H1 (cell line): ENCODE data around the gene PLA2G4A. TPM values are rescaled to one million over a fixed set of nuclear protein-coding genes. Genes with fewer than 3 reads are reported as not detected.

Experiments
- EGR1 ChIP-seq: IDR thresholded peaks from 2 replicates; pipeline ENCODE4 v1.6.1; 2011; ENCODE audit warnings: low read depth, low read length, borderline replicate concordance
- NANOG ChIP-seq: IDR thresholded peaks from 2 replicates; pipeline ENCODE4 v1.6.1; 2011; ENCODE audit warnings: low read length, low read depth, mild to moderate bottlenecking, inconsistent platforms; ENCODE audit not compliant: insufficient read depth, poor library complexity, severe bottlenecking
- NRF1 ChIP-seq: IDR thresholded peaks from 2 replicates; pipeline ENCODE4 v1.6.1; 2011; ENCODE audit warnings: mild to moderate bottlenecking, low read depth, low read length, improper control_type of control experiment
- RXRA ChIP-seq: IDR thresholded peaks from 2 replicates; pipeline ENCODE4 v1.6.1; 2011; ENCODE audit warnings: low read depth, mild to moderate bottlenecking, low read length, moderate library complexity; ENCODE audit not compliant: insufficient read depth
- SP4 ChIP-seq: IDR thresholded peaks from 2 replicates; pipeline ENCODE4 v1.6.1; 2012; ENCODE audit warnings: low read length, inconsistent platforms
- SUZ12 ChIP-seq: fragments of 200-600 bp; sonication (generic); IDR thresholded peaks from 2 replicates; pipeline ENCODE4 v1.6.1; 2012; ENCODE audit warnings: mild to moderate bottlenecking, inconsistent platforms, low read length, moderate library complexity, mixed read lengths
- TAF7 ChIP-seq: optimal IDR thresholded peaks from 2 replicates; pipeline ENCODE3; 2011; ENCODE audit warnings: low read depth, mild to moderate bottlenecking, inconsistent platforms, low read length, moderate library complexity, borderline replicate concordance
- polyA plus RNA-seq, 7 experiments: library from polyadenylated mRNA; depleted of rRNA in 3 of 7; stranded (reverse) in 5 of 7; unstranded in 2 of 7; fragments of >200 nt in 5 of 7; fragments of 200-250 nt in 2 of 7; gene quantifications; 1 replicate in 5 of 7; 2 replicates in 1 of 7; 4 replicates in 1 of 7; pipeline versions ENCODE4 v1.2.1 to v1.2.3, GENCODE V29; 2011 to 2013; ENCODE audit warnings: missing spikeins in 2 of 7, mixed read lengths in 2 of 7
- total RNA-seq: library from RNA; stranded (reverse); fragmentation: NEBNext Ultra II Directional; extraction: Animal tissue kit (Norgen Biotek cat#: 25700); gene quantifications from 2 replicates; pipeline ENCODE4 v1.2.1, GENCODE V29; 2021

The PLA2G4A gene
- total and polyA plus RNA-seq, 2 of the 8 experiments (the other 6 are each of a cell fraction or from before 2014, with no cell fraction given) = 0.63 to 1.4 TPM

- TF ChIP-seq EGR1 (no peak), NRF1 (no peak), NANOG (no peak), RXRA (no peak), SUZ12 (no peak), TAF7 (no peak), SP4 (no peak)
Measured at GRCh38 chr1:186993996-186994395, 165.2 kb downstream of the PLA2G4A start (continued).
